Myometrial cell (primary cell): ENCODE data around the gene HSPB7. TPM values are rescaled to one million over a fixed set of nuclear protein-coding genes. Genes with fewer than 3 reads are reported as not detected.

Experiments
- total RNA-seq: library from RNA; depleted of rRNA; stranded (reverse); fragments of >200 nt; gene quantifications from 2 replicates; pipeline ENCODE4 v1.2.3, GENCODE V29; 2015

Gene HSPB7
- 0.35 and 0.58 TPM in 2 replicates for total RNA-seq

DNA sequence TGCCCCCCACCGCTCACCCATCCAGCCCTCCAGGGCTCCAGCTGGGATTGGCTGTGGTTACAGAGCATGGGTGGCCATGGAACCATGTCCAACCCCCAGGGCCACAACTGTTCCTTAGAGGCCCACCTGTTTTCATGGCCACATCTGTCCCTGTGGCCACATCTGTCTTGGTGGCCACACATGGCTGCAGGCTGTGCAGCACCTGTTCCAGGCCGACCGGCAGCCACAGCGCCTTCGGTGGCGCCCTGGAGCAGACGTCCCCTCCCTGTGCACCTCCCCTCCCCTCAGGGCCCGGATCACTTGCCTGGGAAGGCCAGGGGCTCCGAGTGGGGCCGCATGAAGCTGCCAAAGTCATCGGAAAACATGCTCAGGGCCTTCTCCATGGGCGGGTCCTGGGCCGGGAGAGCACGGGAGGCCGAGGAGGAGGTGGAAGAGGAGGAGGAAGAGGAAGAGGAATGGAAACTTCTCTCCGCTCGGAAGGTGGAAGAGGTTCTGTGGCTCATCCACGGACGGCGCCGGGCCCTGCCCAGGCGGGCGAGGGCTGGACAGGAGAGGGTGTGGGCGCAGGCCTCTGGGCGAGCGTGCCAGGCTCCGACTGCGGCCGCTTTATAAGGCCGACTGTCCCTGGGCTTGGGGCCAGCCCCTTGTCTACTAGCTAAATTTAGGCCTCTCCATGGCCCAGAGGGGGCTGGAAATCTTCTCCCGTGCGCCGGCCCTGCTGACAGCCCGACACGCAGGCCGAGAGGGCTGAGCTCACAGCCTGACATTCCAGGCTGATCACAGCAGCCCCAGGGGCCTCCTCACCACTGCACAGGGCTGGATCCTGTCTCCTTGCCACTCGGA, at the start of gene HSPB7:
Gene HSPB7, minus strand, starts transcription at position 583 of the 843 bp plus-strand sequence. Its CDS starts 80 bp downstream, at position 503.

DNA sequence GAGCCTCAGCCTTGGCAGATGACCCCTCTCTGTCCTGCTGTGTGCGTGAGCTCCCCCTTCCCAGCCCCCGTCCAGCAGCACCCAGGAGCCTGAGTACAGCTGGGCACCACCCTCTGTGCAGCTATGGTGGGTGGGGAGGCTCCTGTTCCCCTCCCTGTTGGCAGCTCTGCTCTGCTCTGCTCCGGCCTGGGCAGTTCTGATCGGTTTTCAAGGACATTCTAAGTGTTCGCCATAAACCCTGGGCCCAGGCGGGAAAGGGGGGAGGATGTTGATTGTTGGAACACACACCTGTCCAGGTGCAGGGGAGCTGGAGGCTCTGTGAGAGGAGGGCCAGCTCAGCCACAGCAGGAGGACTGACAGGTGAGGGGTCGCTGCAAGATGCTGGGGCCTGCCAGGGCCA, 25.7 kb upstream of the HSPB7 start, which contains the start of gene CLCNKB:
Gene CLCNKB, plus strand, starts transcription at position 262 of the 400 bp plus-strand sequence. CDS start 711 bp downstream, outside the sequence.

DNA sequence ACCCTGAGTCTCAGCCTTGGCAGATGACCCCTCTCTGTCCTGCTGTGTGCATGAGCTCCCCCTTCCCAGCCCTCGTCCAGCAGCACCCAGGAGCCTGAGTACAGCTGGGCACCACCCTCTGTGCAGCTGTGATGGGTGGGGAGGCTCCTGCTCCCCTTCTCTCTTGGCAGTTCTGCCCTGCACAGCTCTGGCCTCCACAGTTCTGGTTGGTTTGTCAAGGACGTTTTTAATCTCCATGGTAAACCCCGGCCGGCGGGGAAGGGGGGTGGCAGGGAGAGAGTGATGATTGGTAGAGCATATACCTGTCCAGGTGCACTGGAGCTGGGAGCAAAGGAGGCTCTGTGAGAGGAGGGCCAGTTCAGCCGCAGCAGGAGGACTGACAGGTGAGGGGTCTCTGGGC, 3.8 kb upstream of the HSPB7 start, which contains the start of gene CLCNKA:
Gene CLCNKA, plus strand, starts transcription at position 356 of the 400 bp plus-strand sequence. CDS start 584 bp downstream, outside the sequence.

DNA sequence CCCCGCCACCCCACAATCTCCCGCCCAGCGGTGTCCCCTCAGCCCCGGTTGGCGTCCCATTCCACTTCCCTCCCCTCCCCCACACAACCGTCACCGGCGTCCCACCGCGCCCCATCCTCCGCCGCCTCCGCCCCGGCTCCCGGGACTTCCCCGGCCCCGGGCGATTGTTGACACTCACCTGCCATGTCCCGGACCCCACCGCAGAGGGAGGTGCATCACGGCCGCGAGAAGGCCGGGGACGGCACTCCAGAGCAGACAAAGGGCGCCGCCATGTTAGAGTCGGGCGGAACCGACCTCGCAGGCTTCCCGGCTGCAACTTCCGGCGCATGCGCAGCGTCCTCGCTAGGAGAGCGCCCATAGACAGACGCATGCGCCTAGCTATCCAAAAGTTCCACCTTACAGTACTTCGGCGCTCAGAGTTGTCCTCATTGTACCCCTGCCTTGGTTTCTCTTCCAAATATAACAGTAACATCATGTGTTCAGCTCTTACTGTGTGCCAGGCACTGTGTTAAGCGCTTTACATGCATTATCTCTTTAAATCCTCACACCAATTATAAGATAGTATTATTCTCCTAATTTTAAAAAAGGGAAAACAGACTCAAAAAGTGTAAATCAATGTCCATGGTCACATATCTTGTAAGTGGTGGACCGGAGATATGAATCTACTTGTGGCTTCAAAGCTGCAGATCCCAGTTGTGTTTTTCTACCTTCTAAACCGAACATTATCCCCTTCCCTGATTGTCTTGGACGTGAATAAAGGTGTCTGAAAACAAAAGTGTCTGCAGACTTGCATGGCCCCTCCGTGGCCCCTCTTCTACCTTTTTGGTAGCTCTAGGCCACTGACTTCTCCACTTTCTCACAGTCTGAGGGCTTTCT, 41.8 kb downstream of the HSPB7 start, which contains the start of gene ZBTB17:
Gene ZBTB17, minus strand, starts transcription at position 297 of the 876 bp plus-strand sequence. CDS start 27,606 bp downstream, outside the sequence.

Other genes with a start within 250 kb of the HSPB7 start
- 1.2 and 2.8 TPM in 2 replicates for gene UQCRHL, start 210.4 kb downstream of the HSPB7 start, total RNA-seq
- gene SPEN, start 170.3 kb downstream of the HSPB7 start, total RNA-seq = 2.9 and 9.2 TPM in 2 replicates
- 15.8 and 20.8 TPM in 2 replicates for gene ZBTB17, start 41.9 kb downstream of the HSPB7 start, total RNA-seq
- gene SRARP, start 13.8 kb downstream of the HSPB7 start, total RNA-seq = not detected in 2 replicates
- gene CLCNKA, start 4.0 kb upstream of the HSPB7 start, total RNA-seq = not detected in 2 replicates
- gene CLCNKB, start 25.7 kb upstream of the HSPB7 start, total RNA-seq = 1.6 TPM in 1 of 2 replicates, not detected in the other
- gene FAM131C, start 55.6 kb upstream of the HSPB7 start, total RNA-seq = not detected in 2 replicates
- gene EPHA2, start 138.0 kb upstream of the HSPB7 start, total RNA-seq = 62.7 and 69.8 TPM in 2 replicates
- 7.8 and 14.7 TPM in 2 replicates for gene ARHGEF19, start 194.6 kb upstream of the HSPB7 start, total RNA-seq
- 6.9 and 17.0 TPM in 2 replicates for gene CPLANE2, start 219.1 kb upstream of the HSPB7 start, total RNA-seq